B cell (primary cell): Measurements from ENCODE around the gene NPRL2. TPM values are rescaled to one million over a fixed set of nuclear protein-coding genes. Genes with fewer than 3 reads are reported as not detected.

Experiments used
- ATAC-seq: fragments of 200-7000 bp; cut with Tn5 transposase; one replicate; pipeline ENCODE4 v1.10.0; 2021; ENCODE audit warnings: low read depth, mild to moderate bottlenecking, moderate number of reproducible peaks, moderate library complexity
- CTCF ChIA-PET: fragments of 350-600 bp; sonication (Branson Sonifier 250); formaldehyde crosslinking; loops from one replicate; lab custom pipeline; 2021; ENCODE audit warnings: antibody characterized with exemption, inconsistent platforms; lab: Charles Lee
- POLR2A ChIA-PET: fragments of 350-600 bp; sonication (Branson Sonifier 250); formaldehyde crosslinking; loops from one replicate; lab custom pipeline; 2021; ENCODE audit warnings: antibody characterized with exemption; lab: Charles Lee
- DNase-seq: peaks from one replicate; pipeline ENCODE4 v3.0.0; 2013
- H2AFZ ChIP-seq: 2 replicates; pipeline ENCODE4 v1.6.1; 2012; ENCODE audit warnings: mild to moderate bottlenecking, low read depth, low read length; ENCODE audit not compliant: insufficient read depth, poor library complexity, severe bottlenecking
- H3K27ac ChIP-seq, 2 donors: 1 replicate in 1 of 2; 2 replicates in 1 of 2; pipeline ENCODE4 v1.5.1; 2012 to 2013; ENCODE audit warnings: low read length in 2 of 2, mild to moderate bottlenecking in 2 of 2, moderate library complexity in 1 of 2
- H3K27me3 ChIP-seq, 4 experiments: fragments of 200-600 bp in 1 of 4; sonication (generic) in 1 of 4; replicated peaks in 1 of 4; 1 replicate in 2 of 4; 2 replicates in 2 of 4; pipeline versions ENCODE4 v1.6.1 to v1.7.0; 2013 to 2016; ENCODE audit warnings: low read length in 3 of 4, mild to moderate bottlenecking in 2 of 4, mixed read lengths in 1 of 4, moderate library complexity in 1 of 4; ENCODE audit not compliant: insufficient read depth in 4 of 4, control insufficient read depth in 3 of 4; ENCODE audit errors: control extremely low read depth in 1 of 4
- H3K36me3 ChIP-seq, 2 experiments: replicated peaks in 1 of 2; 1 replicate in 1 of 2; 2 replicates in 1 of 2; pipeline versions ENCODE4 v1.6.1 to v1.7.1; 2013; ENCODE audit warnings: low read length in 1 of 2; ENCODE audit not compliant: insufficient read depth in 2 of 2, control insufficient read depth in 1 of 2; ENCODE audit errors: control extremely low read depth in 1 of 2, extremely low read depth in 1 of 2
- H3K4me1 ChIP-seq, 2 donors: fragments of 200-600 bp in 1 of 2; sonication (generic) in 1 of 2; 1 replicate in 1 of 2; 2 replicates in 1 of 2; pipeline versions ENCODE4 v1.5.1 to v1.6.1; 2013 to 2017; ENCODE audit warnings: low read length in 2 of 2; ENCODE audit not compliant: control insufficient read depth in 2 of 2, insufficient read depth in 2 of 2
- H3K4me2 ChIP-seq: replicated peaks from 2 replicates; pipeline ENCODE3; 2012; ENCODE audit warnings: mild to moderate bottlenecking, low read depth, low read length; ENCODE audit not compliant: poor library complexity, severe bottlenecking
- H3K4me3 ChIP-seq, 5 experiments: fragments of 200-600 bp in 1 of 5; sonication (generic) in 1 of 5; 1 replicate in 3 of 5; 2 replicates in 2 of 5; pipeline versions ENCODE4 v1.5.1 to v1.7.0; 2011 to 2016; ENCODE audit warnings: low read length in 4 of 5, mild to moderate bottlenecking in 4 of 5, low read depth in 2 of 5, control low read depth in 1 of 5, moderate library complexity in 1 of 5; ENCODE audit not compliant: insufficient read depth in 1 of 5; ENCODE audit errors: control extremely low read depth in 1 of 5, extremely low read depth in 1 of 5
- H3K79me2 ChIP-seq: fragments of 200-600 bp; sonication (generic); one replicate; pipeline ENCODE4 v1.6.0; 2016; ENCODE audit warnings: low read length; ENCODE audit not compliant: control insufficient read depth, insufficient read depth
- H3K9ac ChIP-seq: fragments of 200-600 bp; sonication (generic); 2 replicates; pipeline ENCODE4 v1.6.1; 2017; ENCODE audit warnings: mild to moderate bottlenecking, low read length, moderate library complexity
- H3K9me3 ChIP-seq, 3 donors: one replicate each; pipeline versions ENCODE4 v1.6.1 to v1.7.1; 2013; ENCODE audit warnings: low read length in 2 of 3; ENCODE audit not compliant: control insufficient read depth in 2 of 3, insufficient read depth in 1 of 3; ENCODE audit errors: control extremely low read depth in 1 of 3
- H4K20me1 ChIP-seq: 2 replicates; pipeline ENCODE4 v1.6.0; 2012; ENCODE audit warnings: mild to moderate bottlenecking, low read length; ENCODE audit not compliant: insufficient read depth, control insufficient read depth, poor library complexity, severe bottlenecking
- H3K27ac Mint-ChIP-seq: one replicate; pipeline ENCODE4 v1.8.0; 2021; ENCODE audit warnings: mixed read lengths
- H3K27me3 Mint-ChIP-seq: one replicate; pipeline ENCODE4 v1.8.0; 2021; ENCODE audit warnings: mixed read lengths
- H3K4me1 Mint-ChIP-seq: one replicate; pipeline ENCODE4 v1.8.0; 2021; ENCODE audit warnings: mixed read lengths
- H3K4me3 Mint-ChIP-seq: one replicate; pipeline ENCODE4 v1.8.0; 2021; ENCODE audit warnings: mixed read lengths
- H3K9me3 Mint-ChIP-seq: one replicate; pipeline ENCODE4 v1.8.0; 2022; ENCODE audit warnings: mixed read lengths; ENCODE audit not compliant: insufficient read depth
- EZH2 ChIP-seq: IDR thresholded peaks from 2 replicates; pipeline ENCODE4 v1.6.1; 2012; ENCODE audit warnings: borderline replicate concordance, low read depth, mild to moderate bottlenecking, moderate library complexity, low read length; ENCODE audit not compliant: insufficient read depth, poor library complexity, severe bottlenecking
- WGBS: methylation state at CpG from one replicate; pipeline ENCODE4 v1.1.5; 2013; ENCODE audit warnings: missing lambda C conversion rate; ENCODE audit not compliant: insufficient coverage; 5-methylcytosine and 5-hydroxymethylcytosine counted together
- intact Hi-C: fragments of 100-400 bp; cut with micrococcal nuclease; formaldehyde crosslinking; loops from one replicate; pipeline ENCODE4 v1.10.0; 2022
- polyA plus RNA-seq: library from polyadenylated mRNA; depleted of rRNA; stranded (reverse); fragments of >200 nt; gene quantifications from 2 replicates; pipeline ENCODE4 v1.2.3, GENCODE V29; 2012
- total RNA-seq, 2 donors: library from RNA; stranded (reverse); fragments of 120-200 nt in 1 of 2; gene quantifications; 1 replicate in 1 of 2; 2 replicates in 1 of 2; pipeline versions ENCODE4 v1.2.3 to v1.2.4, GENCODE V29; 2013 to 2022
- TF ChIP-seq, protein P1 (sequence below): fragments of 200-600 bp; IDR thresholded peaks from one replicate; pipeline ENCODE4 v1.8.0; 2022; ENCODE audit warnings: antibody characterized with exemption, mild to moderate bottlenecking

NPRL2 gene
- total and polyA plus RNA-seq, 2 donors (not counting 1 experiment from before 2014, with no cell fraction given), result 31.3 to 64.6 TPM

- Histone ChIP-seq H3K79me2 (no peaks in the 10 kb centered on the region), H4K20me1 (no peaks in the 10 kb centered on the region), H3K27ac (no peak overlapping the region), H3K4me1 (no peaks in the 10 kb centered on the region), H3K27me3 (no peaks in the 10 kb centered on the region), H2AFZ (no peak overlapping the region), H3K9me3 (no peaks in the 10 kb centered on the region), H3K9ac (no peak overlapping the region), H3K4me2 (no peak overlapping the region), H3K4me3 (no peak overlapping the region), H3K36me3 (no peaks in the 10 kb centered on the region)
- no peak overlapping the region for H3K27ac Mint-ChIP-seq
- 78% methylated on average over 11 of the region's 12 CpGs for WGBS
- ChIA-PET CTCF (no interaction called here), POLR2A (no interaction called here)
- ATAC-seq (no peak), DNase-seq (no peak)
- H3K9me3 Mint-ChIP-seq, result no peaks in the 10 kb centered on the region
- peaks cover 12% of the 10 kb centered on the region for H3K27me3 Mint-ChIP-seq
- H3K4me3 Mint-ChIP-seq, result no peak overlapping the region
- TF ChIP-seq, protein P1, sequence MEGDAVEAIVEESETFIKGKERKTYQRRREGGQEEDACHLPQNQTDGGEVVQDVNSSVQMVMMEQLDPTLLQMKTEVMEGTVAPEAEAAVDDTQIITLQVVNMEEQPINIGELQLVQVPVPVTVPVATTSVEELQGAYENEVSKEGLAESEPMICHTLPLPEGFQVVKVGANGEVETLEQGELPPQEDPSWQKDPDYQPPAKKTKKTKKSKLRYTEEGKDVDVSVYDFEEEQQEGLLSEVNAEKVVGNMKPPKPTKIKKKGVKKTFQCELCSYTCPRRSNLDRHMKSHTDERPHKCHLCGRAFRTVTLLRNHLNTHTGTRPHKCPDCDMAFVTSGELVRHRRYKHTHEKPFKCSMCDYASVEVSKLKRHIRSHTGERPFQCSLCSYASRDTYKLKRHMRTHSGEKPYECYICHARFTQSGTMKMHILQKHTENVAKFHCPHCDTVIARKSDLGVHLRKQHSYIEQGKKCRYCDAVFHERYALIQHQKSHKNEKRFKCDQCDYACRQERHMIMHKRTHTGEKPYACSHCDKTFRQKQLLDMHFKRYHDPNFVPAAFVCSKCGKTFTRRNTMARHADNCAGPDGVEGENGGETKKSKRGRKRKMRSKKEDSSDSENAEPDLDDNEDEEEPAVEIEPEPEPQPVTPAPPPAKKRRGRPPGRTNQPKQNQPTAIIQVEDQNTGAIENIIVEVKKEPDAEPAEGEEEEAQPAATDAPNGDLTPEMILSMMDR, result no peak
- no peak for TF ChIP-seq EZH2
- intact Hi-C loops, result no loop called here
- H3K4me1 Mint-ChIP-seq, result no peaks in the 10 kb centered on the region
Observed at GRCh38 chr3:50373146-50374051, 22.8 kb upstream of the NPRL2 start.

DNA sequence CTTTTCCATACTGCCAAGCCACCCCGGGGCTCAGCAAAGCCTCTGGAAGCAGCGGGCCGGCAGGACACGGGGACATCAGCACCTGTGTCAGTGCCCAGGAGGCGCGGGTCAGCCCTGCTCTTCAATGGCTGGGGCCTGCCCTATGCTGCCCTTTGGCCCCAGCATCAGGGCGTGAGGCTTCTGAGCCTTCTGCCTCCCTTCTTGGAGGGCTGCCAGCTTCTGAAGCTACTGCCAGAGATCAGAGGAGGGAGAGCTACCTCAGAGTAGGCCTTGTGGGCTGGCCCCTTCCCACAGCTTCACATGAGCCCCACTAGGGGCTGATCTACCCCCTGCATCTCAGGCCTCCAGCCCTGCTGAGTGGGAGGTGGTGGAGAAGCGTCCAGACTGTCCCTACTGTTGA is 21.8 kb upstream of the NPRL2 start:
- Histone ChIP-seq H3K4me3 (no peak overlapping the region), H4K20me1 (no peaks in the 10 kb centered on the region), H3K4me1 (no peaks in the 10 kb centered on the region), H3K36me3 (no peaks in the 10 kb centered on the region), H3K9me3 (no peaks in the 10 kb centered on the region), H3K9ac (no peak overlapping the region), H3K79me2 (no peaks in the 10 kb centered on the region), H2AFZ (no peak overlapping the region), H3K27me3 (no peaks in the 10 kb centered on the region), H3K4me2 (no peak overlapping the region), H3K27ac (no peak overlapping the region)
- Mint-ChIP-seq H3K27ac (no peak overlapping the region), H3K27me3 (peaks cover 12% of the 10 kb centered on the region), H3K9me3 (no peaks in the 10 kb centered on the region), H3K4me3 (no peak overlapping the region), H3K4me1 (no peaks in the 10 kb centered on the region)
- DNase-seq, result no peak
- no peak for TF ChIP-seq EZH2
- TF ChIP-seq, protein P1, result no peak
- ChIA-PET POLR2A (no interaction called here), CTCF (no interaction called here)
- ATAC-seq, result no peak
- intact Hi-C loops, result no loop called here
- WGBS, result 69% methylated on average over 8 of the region's 8 CpGs
